SU-DHL-6 (cell line): Measurements from ENCODE around the gene F9.

Source experiments
- EZH2phosphoT487 ChIP-seq: fragments of 200-600 bp; sonication (generic), shearing (Covaris generic); conservative IDR thresholded peaks from 2 replicates; pipeline ENCODE4 v1.6.1; 2018; ENCODE audit warnings: mild to moderate bottlenecking, antibody characterized with exemption, low read length, moderate library complexity, mixed read lengths
- TF ChIP-seq, protein P1 (sequence below): fragments of 200-600 bp; sonication (generic); IDR thresholded peaks from one replicate; pipeline ENCODE4 v1.5.1; 2017; ENCODE audit warnings: antibody characterized with exemption, mild to moderate bottlenecking, low read length, moderate library complexity; ENCODE audit not compliant: insufficient read depth, poor library complexity, severe bottlenecking

DNA sequence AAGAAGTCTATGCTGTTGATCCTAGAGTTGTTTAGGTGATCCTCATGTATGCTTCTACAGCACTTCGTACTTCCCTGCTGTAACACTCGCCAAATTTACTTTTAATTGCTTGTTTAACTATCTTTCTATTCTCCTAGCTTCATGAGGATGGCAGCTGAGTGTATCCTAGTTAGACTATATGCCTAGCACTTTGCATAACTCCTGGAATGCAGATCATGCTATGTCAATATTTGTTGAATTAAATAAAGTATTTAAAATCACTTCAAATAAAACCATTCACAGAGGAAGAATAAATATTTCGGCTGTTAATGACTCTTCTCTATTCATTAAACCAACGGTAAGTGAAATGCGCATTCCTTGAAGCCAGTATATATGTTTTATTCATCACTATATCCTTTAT lies 55.1 kb downstream of the F9 start:
- TF ChIP-seq EZH2phosphoT487: no peak
- TF ChIP-seq, protein P1, sequence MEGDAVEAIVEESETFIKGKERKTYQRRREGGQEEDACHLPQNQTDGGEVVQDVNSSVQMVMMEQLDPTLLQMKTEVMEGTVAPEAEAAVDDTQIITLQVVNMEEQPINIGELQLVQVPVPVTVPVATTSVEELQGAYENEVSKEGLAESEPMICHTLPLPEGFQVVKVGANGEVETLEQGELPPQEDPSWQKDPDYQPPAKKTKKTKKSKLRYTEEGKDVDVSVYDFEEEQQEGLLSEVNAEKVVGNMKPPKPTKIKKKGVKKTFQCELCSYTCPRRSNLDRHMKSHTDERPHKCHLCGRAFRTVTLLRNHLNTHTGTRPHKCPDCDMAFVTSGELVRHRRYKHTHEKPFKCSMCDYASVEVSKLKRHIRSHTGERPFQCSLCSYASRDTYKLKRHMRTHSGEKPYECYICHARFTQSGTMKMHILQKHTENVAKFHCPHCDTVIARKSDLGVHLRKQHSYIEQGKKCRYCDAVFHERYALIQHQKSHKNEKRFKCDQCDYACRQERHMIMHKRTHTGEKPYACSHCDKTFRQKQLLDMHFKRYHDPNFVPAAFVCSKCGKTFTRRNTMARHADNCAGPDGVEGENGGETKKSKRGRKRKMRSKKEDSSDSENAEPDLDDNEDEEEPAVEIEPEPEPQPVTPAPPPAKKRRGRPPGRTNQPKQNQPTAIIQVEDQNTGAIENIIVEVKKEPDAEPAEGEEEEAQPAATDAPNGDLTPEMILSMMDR: no peak
